Measurements from ENCODE around the gene AATF.

The AATF gene

GRCh38 chr17:36931096-36931696 lies 17.6 kb upstream of the AATF start:
- DNase-seq (ENCODE audit: low spot score): no peak

- no peak for DNase-seq (ENCODE audit: low spot score)
These were observed 16.9 kb upstream of the AATF start for GRCh38 chr17:36931697-36932382.

GRCh38 chr17:36932383-36932693 lies 16.4 kb upstream of the AATF start:
- DNase-seq (ENCODE audit: low spot score): no peak

GRCh38 chr17:36932694-36933511 lies 15.9 kb upstream of the AATF start:
- DNase-seq (ENCODE audit: low spot score): no peak

- DNase-seq (ENCODE audit: low spot score): no peak
These were observed 15.1 kb upstream of the AATF start for GRCh38 chr17:36933512-36934143.

GRCh38 chr17:36934144-36934691 lies 14.5 kb upstream of the AATF start:
- no peak for DNase-seq (ENCODE audit: low spot score)

GRCh38 chr17:36934692-36935630 lies 13.8 kb upstream of the AATF start:
- DNase-seq (ENCODE audit: low spot score): no peak

- DNase-seq (ENCODE audit: low spot score): no peak
These were observed 12.9 kb upstream of the AATF start for GRCh38 chr17:36935671-36936454.

- no peak for DNase-seq (ENCODE audit: low spot score)
These were observed 12.2 kb upstream of the AATF start for GRCh38 chr17:36936455-36937000.

- no peak for DNase-seq (ENCODE audit: low spot score)
These were observed 11.5 kb upstream of the AATF start, which contains the start of gene LHX1 for GRCh38 chr17:36937001-36937958. Gene LHX1 (plus strand): TSS chr17:36937475. CDS start chr17:36938198, 723 bp downstream.

- no peak for DNase-seq (ENCODE audit: low spot score)
These were observed 10.7 kb upstream of the AATF start for GRCh38 chr17:36937959-36938565.

- no peak for DNase-seq (ENCODE audit: low spot score)
These were observed 10.1 kb upstream of the AATF start for GRCh38 chr17:36938566-36939051.

- DNase-seq (ENCODE audit: low spot score): no peak
These were observed 9.5 kb upstream of the AATF start for GRCh38 chr17:36939052-36939801.

GRCh38 chr17:36939802-36940312 lies 8.9 kb upstream of the AATF start:
- DNase-seq (ENCODE audit: low spot score): no peak

GRCh38 chr17:36940313-36941264 lies 8.2 kb upstream of the AATF start:
- DNase-seq (ENCODE audit: low spot score): no peak

All from AG08395 (cell line).